DMS114 treated with DMSO at 0.1 percent for 48 hours (cell line): ENCODE results near the gene CFAP45.

Source experiments
- DNase-seq: peaks from one replicate; lab custom pipeline; 2025; ENCODE audit not compliant: unreplicated experiment; lab: John Stamatoyannopoulos, UW

CFAP45 gene

DNA sequence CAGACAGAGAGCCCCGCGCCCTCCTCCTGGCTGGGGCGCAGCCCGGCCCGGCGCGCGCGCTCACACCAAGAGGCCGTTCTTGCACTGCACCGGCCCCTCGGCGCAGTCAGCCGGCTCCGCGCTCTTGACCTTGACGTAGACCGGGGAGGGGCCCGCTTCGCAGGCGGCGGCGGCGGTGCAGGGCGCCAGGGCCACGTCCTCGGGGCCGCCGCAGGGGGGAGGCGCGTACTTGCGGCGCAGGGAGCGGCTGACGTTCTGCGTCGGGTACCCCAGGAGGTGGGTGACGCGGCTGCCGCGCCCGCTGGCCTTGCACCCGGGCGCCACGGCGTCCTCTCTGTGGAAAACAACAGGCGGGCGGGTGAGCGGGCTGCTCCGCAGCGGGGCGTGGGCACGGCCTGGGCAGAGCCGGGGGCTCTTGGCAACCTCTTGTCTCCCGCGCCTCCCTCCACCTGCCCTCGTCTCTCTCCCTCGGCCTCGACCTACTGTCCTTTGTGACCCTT lies 45.2 kb downstream of the CFAP45 start:
- peak; percentile 42 for DNase-seq

DNA sequence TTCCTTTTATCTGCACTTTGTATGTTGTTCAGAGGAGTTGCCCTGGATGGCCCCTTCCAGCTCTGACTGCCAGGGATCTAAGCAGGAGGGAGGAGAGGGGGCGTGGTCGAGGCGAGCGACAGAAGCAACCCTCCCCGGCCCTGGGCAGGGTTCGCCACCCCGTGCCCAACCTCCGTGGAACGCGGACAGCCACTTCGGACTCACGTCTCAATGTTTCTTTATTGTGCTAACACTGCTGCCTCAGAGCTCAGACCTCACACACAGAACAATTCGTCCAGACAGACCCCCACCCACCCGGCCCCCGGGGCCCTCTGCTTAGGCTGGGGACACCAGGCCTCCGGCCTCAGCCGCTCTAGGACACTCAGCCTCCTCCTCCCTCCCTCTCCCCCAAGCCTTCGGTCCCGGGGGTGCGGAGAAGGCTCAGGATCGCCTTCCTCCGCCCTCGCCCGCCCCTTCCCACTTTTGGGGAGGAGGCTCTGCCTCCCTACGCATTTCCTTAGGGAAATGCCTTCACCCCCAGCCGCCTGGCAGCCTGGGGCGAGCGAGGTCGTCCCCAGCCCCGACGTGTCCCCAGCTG lies 45.8 kb downstream of the CFAP45 start:
- peak; percentile 52 for DNase-seq

DNA sequence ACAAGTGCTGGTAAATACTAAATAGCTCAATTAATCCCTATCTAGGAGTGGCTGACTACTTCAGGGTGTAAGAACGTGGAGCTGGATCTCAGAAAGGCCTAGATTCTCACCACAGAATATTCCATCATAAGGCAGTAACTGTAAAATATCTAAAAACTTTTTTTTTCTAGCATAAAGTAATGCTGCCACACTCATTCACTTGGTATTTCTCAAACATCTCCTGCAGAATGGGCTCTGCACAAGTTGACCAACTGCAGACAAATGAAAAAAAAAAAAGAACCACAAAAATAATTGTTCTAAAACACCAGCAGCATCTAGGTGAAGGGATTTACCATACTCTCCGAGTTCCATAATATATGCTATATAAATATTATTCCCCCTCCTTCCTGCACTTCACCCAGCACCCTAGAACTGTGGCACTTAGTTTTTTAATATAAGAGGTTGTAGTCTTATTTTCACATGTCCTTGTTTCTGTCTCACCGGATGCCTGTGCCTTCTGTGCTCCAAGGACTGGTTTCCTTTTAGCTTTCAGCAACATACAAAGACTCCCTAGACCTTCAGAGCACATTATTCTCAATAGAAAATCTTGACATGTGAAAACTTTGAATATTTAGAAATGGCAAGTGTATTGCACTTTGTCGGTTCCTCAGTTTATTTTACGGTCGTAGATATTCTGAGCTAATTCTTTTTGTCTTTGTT lies 46.4 kb downstream of the CFAP45 start:
- no peak for DNase-seq

DNA sequence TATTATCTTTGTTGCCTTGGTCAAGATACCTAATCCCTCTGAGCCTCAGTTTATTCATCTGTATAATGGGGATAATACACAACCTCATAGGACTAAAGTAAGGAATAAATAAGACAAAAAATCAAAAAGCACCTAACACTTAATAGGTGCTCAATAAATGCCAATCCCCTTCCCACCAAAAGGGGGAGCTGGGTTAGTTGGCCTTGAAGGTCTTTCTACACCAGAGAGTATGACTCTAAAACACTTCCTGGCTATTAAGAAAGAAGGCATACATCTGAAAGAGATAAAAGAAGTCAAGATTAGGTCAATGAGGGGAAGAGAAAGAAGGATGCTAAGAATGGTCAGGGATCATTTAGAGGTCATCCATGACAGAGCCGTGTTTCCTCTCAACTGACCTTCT lies 48.6 kb downstream of the CFAP45 start:
- no peak for DNase-seq

DNA sequence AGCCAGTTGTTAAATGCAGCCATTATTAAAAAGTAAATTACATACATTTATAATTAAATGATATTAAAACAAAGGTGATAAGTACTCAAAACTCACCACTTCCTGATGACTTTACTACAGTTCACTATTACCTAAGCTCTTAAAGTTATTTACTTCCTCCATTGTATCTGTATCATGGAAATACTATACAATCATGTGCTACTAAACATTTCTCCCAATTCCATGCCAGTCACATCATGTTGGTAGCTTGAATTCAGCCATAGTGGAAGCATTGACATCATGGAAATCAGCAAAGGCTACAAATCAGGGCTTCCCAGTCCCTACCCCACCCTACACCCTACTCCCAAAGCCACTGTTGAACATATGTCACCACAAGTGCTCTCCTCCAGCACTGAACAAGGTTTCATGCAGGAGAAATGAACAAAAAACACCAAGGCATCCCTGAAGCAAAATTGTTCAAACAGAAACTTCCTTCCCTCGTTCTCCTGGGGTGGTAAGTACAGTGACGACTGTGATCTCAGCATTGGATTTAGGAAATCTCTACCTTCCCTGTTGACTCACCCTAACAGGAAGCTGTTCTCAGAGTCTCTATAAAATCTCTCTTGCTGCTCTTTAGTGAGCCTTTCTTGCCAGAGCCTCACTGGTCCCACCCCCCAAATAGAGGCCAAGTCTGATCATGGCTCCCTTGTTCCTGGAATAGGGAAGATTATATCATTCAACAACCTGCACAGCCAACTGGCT lies 50.2 kb downstream of the CFAP45 start:
- DNase-seq, result no peak

DNA sequence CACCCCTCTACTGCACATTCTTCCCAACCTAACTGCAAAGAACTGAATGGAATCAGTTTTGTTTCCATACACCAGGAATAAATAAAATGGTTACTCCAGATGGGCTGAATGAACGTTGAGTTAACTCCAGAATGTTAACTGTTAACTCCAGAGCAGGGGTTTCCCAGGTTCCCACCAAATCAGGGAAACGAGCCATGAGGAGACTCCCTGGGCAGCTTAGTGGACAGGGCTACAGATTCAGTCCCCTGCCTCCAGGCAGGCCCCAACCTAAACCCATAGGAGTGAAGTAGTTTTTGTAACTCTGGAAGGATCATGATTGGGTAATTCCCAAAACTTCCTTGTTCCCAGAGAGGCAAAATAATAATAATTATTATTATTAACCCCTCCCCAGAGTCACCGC lies 51.6 kb downstream of the CFAP45 start:
- DNase-seq, result no peak

DNA sequence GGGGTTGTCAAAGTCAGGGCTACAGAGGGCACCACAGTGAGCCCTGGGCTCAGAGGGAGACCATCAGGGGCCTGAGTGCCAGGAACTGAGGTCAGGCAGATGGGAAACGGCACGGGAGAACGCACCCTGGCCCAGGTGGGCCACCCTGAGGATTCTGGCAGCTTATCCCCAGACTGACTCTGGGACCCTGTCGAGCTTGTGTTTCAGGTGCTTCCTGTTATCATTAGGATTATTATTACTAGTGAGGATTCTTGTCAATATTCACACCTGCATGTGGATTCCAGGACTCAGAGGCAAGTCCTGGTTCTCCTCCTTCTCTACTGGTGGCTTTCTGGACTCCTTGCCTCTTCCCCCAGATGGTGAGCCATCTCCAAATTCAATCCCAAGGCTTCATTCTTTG lies 52.7 kb downstream of the CFAP45 start:
- no peak for DNase-seq

DNA sequence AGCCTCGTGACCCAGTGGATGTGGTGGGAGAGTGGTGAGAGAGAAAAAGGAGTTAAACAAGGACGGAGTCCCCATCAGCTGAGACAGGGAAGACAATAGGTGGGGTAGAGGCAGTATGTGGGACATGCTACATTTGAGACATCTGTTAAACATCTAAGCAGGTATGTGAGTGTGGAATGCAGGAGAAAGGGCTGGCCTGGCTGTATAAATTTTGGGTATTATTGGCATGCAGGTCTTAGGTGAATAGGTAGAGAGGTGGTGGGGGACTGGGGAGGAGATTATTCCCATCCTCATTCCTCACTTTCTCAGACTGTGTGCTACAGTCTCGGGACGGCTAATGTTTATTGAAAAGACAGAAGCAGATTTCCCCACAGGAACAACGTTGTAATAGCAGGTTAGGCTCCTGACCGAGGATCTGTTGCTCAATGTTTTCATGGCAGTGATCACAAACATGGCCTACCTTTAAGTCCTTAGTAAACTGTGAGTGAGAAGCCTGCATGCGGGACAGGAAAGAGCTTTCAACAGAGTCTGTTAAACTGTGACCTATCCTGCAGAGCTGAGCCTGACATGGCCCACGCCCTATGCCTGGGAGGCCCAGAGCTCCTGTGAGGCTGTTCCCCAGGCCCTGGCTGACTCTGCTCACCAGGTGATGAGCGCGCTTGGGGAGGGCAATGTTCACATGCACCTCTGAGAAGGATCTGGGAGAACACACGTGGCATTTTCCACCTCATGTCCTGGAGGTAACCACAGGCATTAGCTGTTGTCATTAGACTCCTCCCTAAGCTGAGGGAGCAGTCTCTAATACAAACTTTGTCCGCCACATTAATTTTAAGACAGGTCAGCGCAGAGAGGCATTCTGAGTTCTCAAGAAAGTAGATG lies 54.0 kb downstream of the CFAP45 start:
- DNase-seq, result no peak

DNA sequence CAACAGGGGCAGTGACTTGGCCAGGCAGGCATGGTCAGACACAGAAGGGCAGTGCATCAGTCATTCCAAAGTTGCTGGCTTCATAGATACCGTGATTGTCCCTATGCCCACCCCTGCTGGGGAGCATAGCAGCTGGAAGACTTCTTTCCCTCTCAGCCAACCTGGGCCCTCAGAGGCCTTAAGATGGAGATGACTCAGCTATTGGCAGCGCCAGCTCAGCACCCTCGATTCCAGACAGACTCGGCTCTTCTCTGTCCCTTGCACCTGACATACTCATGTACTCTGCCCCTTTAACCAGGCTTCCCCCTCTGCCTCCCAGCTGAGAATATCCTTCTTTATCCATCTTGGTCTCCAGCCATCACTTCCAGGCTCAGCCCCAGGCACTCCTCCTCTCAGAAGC lies 56.5 kb downstream of the CFAP45 start:
- DNase-seq, result no peak

DNA sequence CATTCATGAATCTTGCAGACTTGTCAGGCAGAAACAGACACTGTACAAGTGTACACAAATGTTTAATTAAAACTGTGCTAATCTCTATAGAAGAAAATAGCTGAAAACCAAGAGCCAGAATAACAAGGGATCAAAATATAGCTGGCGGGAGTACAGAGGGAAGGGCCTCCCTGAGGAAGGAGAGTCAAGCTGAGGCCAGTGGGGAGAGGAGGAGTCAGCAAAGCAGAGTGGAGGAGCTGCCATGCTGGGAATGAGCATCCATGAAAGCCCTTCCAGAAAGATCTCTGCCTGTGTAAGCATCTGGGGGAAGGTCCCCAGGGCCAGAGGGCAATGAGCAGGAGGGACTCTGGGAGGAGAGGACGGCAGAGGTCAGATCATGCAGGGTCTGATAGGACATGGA lies 58.2 kb downstream of the CFAP45 start:
- DNase-seq, result no peak

DNA sequence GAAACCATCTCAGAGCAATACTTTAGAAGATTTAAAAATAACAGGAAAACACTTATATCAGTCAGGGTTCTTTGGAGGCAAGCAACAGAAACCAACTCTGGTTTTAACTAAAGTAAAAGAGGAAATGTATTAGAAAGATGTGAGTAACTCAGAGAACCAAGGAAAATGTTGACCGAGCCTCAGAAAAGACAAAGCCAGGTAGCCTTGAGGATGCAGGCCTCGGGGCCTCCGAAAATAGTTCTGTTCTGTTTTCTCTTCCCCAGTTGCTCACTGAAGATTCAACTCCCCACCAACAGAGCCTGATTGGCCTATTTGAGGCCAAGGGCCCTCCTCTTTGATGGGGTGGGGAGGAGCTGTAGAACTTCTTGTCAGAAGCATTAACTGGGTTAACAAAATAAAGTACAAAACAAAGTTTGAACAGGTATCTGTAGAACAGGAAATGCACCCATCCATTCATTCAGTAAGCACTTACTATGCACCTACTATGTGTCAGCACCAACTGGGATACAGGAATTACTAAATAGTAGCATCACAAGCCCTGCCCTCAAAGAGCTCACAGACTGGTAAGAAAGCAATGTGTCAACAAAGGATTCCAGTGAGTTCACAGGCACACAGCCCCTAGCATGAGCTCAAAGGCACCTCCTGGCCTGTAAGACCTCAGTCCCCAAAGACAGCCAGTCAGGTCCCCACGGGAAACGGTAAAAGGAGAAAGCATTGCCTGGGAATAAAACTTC lies 60.7 kb downstream of the CFAP45 start:
- no peak for DNase-seq

DNA sequence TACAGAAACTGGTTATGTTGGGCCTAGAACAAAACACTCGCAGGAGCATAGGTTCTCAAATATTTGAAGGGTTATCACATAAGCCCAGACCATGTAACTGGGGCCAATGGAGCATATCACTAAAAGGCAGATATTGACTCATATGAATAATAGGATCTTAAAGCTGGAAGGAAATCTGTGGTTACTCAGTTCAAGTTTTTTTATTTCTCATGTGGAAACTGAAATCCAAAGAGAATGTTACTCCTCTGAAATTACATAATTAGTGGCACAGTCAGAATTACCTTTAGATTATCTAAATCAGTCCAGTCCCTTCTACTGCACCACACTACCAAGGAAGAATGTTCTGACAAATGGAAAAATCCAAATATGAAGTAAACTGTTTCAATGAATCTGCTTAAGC lies 61.2 kb downstream of the CFAP45 start:
- DNase-seq, result no peak

DNA sequence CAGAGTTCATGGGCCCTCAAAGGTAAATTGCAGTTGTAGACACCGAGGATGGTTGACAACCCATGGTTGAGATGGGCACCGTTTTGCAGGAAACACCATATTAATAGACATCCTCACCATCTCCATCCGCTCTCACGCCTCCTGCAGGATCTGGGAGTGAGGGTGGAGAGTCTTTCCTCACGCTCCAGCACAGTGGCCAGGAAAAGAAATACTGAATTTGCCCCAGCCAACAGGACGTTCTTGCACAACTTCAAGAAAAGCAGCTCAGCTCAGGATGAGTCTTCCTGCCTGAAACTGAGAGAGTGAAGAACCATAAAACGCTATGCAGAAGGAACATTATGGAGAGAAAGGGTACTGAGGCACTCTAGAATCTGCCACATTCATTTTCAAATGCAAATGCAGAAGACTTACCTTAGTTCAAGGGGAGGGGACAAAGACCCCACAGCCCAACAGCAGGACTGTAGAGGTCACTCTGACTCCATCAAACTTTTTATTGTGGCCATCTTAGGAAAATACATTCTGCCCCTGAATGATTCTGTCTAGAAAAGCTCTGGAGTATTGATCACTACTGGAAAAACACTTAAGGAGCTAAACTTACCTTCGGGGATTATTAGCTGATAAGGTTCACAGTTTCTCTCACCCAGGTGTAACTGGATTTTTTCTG lies 64.0 kb downstream of the CFAP45 start:
- DNase-seq, result no peak

DNA sequence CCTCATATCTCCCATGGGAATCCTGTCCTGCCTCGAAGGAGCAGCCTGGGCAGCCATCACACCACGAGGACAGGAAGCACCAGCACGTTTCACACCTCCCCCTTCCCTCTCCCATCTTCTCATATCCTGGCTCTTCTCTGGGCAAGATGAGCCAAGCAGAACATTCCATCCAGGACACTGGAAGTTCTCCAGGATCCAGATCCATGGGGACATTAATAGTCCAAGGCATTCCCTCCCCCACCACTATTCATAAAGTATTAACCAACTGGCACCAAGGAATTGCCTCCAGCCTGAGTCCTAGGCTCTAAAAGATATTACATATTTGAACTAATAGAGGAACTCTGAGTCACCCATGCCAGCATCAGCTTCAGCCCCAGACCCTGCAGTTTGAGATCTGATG lies 64.6 kb downstream of the CFAP45 start:
- no peak for DNase-seq

DNA sequence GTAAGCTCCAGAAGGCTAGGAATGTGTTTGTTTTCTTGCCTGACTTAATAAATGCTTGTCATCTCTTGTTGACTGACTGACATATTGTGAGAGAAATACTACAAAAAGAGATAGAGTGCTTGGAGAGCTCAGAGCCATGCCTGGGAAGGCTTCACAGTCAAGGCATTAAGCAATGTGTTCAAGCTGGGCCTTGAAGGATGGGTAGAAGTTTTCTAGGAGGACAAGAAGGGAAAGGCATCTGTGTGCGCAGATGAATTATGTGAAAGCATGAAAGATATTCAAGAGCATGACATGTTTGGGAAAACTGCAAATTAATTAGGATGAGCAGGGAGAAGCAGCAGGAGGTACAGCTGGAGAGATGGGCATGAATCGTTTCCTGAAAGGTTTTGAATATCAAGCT lies 67.7 kb downstream of the CFAP45 start:
- DNase-seq, result no peak

DNA sequence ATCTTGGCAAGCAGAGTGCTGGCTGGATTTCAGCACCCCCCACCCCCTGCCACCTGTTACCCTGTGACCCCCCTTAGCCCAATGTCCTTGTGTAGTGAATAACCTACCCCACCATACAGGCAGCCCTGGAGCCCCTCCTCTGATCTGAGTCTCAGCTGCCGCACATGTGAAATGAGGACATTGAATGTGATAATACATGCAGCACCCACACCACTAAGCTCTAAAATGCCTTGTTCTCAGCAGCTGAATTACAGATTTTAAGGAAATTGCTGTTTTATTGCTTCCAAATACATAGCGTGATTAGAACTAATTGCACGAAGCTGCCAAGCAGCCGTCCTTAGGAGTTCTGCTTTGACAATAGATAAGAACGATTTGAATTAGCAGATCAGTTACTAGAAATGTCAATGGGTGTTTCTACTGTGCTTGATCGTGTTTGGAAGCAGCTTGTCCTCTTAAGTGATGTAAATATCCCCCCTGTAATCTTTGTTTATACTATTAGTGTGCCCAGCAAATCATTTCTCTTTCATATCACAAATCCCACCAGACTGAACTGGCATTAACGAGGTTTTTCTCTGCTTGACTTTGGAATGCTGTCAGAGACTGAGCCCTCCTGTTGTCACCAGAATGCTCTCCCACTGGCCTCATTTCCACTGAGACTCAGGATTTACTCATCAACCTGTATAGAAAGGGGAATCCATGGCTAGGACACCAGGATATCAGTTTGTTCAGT lies 68.4 kb downstream of the CFAP45 start:
- no peak for DNase-seq

DNA sequence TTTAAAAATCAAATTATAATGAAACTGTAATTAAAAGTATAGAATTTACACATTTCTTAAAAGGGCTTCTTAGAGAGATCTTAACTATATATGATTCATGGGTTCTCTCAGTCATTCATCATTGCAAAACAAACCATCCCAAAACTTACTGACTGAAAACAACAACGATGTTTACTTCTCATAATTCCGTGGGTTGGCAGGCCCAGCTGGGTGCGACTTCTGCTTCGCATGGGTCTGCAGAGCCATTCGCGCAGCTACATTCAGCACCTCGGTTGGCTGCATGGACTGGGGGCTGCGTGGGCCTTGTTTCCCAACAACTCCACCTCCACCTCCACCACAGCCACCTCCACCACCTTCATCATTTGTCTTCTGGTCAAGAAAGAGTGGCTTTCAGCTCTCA lies 69.2 kb downstream of the CFAP45 start:
- DNase-seq, result no peak

DNA sequence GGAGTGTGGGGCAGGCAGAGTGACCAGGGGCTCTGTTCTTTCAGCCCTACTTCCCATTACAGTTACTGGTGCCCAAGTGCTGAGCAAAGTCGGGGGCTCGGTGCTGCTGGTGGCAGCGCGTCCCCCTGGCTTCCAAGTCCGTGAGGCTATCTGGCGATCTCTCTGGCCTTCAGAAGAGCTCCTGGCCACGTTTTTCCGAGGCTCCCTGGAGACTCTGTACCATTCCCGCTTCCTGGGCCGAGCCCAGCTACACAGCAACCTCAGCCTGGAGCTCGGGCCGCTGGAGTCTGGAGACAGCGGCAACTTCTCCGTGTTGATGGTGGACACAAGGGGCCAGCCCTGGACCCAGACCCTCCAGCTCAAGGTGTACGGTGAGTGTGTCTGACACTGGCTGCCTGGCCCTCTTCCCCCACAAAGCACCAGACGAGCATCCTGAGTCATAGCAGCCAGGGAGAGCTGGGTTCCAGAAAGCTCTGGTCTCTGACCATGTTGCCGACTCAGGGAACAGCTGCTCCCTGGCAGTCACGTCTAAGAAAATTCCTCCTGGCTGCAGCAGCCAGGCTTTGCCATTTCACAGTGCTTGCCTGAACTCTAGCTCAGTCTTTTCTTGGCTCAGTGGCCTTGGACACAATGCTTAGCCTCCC lies 70.0 kb downstream of the CFAP45 start:
- no peak for DNase-seq

DNA sequence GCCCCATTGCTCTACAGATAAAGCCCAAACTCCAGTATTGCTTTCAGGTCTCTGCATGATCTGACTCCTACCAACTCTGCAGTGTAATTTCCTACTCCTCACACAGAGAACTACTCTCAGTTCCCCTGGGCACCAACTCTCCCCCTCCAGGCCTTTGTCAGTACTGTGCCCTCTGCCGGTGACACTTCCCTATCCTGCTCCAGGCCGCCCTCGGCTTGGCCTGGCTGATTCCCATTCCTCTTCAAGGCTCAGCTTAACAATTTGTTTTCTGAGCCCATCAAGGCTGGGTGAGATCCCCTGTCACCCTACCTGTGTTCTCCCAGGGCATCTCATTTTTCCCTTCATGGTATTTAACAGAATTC lies 70.7 kb downstream of the CFAP45 start:
- no peak for DNase-seq
